HG03103 (cell line): ENCODE results near the gene GCG.

Experiments
- ATAC-seq: cut with Tn5 transposase; IDR thresholded peaks from one replicate; pipeline ENCODE4 v1.9.1; 2021; ENCODE audit warnings: low read depth; ENCODE audit not compliant: unreplicated experiment

The GCG gene

DNA sequence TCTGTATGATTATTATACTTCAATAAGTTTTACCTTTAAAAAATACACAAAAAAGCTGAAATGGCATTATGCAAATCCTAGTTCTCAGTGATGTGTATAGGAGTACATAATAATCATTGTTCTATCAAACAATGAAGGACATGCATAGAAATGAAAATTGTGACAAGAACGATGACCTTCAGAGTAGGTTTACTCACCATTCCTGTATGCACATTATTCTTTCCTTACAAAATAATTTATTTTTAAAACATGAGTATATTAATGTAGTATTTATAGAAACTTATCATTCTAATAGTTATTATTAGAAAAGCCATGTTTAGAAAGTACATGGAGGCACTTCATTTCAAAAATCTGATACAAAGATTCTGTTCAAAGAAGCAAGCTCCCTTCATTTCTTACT, 45.3 kb downstream of the GCG start:
- ATAC-seq = no peak

- ATAC-seq = no peak
Measured at GRCh38 chr2:162106146-162106551, 45.9 kb downstream of the GCG start.

- no peak for ATAC-seq
Measured at GRCh38 chr2:162103443-162104009, 48.5 kb downstream of the GCG start.

DNA sequence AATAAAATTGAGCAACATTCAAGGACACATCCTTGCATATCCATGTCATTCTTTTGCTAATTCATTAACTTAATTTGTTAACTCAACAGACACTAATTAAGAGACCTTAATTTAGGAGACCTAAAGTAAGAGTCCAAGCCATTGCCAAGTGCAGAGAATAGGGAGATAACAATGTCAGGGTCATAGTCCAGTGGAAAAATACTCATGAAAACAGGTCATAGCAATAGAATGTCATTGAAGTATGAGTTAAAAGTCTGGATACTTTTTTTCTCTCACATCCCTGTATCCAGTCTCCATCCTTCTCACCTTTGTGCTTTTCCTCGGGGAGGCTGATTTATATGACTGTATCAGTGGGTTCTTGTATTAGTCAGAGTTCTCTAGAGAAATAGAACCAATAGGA, 51.5 kb downstream of the GCG start:
- no peak for ATAC-seq

GRCh38 chr2:162099836-162100235, 52.2 kb downstream of the GCG start:
- no peak for ATAC-seq
